GM20000 (cell line): ENCODE results near the gene USP47.

Source experiments
- DNase-seq: peaks from one replicate; pipeline ENCODE4 v3.0.0; 2012; ENCODE audit warnings: low spot score
- TF ChIP-seq, protein P1 (sequence below): IDR thresholded peaks from 2 replicates; pipeline ENCODE4 v1.5.1; 2012; ENCODE audit warnings: mild to moderate bottlenecking, control low read depth; ENCODE audit errors: extremely low read depth, missing control alignments

Gene USP47

DNA sequence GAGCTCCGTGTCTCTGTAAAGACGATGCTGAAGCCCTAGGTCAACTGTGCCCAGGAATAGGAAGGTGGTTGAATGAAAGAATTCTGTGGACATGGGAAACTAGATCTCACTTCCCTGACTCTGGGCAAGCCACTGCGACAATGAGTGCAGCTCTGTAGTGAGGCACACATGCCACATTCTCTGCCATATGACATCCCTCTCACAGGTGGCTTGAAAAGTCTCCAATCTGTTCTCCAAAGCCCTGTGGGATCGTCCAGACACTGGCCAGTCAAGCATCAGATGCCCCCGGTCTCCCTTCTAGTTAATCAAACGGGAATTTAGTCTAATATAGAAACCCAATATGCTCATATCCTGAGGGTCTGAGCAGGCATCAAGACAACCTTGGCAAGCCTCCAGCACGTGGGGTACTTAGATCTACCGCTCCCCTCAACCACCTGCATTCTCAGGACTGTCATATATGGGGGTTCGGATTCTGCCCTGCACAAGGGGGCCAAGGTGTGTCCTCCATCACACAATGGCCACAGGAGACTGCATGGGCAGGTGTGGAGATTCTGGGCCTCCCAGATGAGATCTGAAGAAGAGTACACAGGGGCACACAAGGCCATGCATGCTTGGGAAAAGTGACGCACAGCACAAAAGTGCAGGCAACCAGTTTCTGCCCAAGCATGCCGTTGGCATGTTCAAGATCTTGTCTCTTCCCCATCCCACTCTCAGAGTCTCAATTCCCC, 154.7 kb downstream of the USP47 start:
- DNase-seq: no peak
- TF ChIP-seq, protein P1, sequence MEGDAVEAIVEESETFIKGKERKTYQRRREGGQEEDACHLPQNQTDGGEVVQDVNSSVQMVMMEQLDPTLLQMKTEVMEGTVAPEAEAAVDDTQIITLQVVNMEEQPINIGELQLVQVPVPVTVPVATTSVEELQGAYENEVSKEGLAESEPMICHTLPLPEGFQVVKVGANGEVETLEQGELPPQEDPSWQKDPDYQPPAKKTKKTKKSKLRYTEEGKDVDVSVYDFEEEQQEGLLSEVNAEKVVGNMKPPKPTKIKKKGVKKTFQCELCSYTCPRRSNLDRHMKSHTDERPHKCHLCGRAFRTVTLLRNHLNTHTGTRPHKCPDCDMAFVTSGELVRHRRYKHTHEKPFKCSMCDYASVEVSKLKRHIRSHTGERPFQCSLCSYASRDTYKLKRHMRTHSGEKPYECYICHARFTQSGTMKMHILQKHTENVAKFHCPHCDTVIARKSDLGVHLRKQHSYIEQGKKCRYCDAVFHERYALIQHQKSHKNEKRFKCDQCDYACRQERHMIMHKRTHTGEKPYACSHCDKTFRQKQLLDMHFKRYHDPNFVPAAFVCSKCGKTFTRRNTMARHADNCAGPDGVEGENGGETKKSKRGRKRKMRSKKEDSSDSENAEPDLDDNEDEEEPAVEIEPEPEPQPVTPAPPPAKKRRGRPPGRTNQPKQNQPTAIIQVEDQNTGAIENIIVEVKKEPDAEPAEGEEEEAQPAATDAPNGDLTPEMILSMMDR: no peak

DNA sequence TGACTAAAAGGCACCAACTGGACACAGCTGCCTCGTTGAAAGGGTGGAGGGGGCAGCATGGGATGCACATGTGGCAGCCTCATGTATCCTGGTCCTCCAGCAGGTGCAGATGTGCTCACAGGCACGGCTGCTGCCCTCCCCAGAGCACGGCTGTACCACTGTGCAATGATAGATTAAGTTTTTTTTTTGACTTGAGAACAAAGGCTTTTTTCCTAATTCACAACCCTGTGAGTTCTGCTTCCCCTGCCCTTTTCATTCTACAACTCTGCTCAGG, 155.2 kb downstream of the USP47 start:
- TF ChIP-seq, protein P1: no peak

DNA sequence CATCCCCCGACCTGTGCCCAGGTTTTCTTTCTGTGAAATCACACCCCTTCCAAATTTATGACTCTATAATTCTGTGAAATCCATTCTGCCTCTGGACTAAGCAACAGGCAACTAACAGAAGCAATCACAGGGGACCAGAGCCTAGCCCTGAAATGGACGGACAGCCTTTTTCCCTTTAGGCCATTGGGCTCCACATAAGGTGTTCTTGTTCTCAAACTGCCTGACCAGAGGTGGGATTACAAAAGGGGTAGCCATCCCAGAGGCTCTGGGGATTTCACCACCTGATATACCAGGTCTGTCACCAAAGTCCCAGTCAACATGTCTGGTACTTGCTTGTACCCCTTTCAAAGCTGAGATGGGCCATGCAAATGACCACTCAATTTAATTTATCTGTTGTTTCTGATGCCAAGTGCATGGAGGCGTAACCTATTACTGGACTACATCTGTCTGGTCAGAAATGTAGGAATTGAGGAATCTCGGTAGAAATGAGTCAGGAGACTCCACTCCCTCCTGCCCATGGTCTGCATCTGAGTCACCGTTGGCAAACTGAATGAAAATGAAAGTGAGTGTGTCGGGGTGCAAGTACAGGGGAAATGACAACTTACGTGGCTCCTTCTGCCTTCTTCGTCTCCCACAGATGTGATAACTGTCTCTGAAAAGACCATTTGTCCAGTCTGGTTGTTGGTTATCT, 156.5 kb downstream of the USP47 start:
- TF ChIP-seq, protein P1: no peak
- no peak for DNase-seq

More for the DNA sequence above, 155.2 kb downstream of the USP47 start:
- no peak for DNase-seq

DNA sequence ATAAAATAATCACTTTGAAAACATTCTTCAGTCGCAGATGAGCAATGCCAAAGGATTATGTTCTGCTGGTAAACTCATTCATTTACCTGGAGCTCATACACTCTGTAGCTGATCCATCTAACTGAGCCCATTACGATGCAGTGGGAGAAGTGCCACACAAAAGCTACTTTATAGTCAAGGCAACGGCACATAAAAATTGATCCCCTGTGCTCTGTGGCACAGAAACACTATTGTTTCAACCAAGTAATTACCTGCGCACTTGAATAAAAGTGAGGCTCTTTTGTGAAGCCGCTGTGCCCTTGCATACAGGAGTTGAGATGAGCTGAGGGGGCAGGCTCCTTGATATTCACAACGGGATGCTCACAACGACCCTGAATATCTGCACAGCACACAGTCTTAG, 159.4 kb downstream of the USP47 start:
- no peak for DNase-seq
- TF ChIP-seq, protein P1: no peak

DNA sequence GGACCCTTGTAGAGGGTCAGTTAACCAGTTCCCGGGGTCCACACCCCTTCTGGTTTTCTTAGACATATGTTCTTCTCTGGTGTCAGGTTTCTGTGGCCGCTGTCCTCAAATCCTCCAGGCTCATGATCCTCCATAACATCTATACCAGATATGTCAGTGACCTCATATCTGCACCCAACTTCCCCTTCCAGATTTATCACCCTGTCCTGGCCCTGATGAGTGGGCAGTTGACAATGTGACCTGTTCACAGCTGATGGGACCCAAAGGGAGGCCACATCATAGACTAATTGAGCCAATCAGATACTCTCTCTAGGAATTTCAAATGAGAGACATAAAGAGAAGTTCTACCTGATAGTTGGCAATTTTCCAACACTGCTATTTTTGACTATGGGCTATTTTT, 161.6 kb downstream of the USP47 start:
- TF ChIP-seq, protein P1: no peak
- no peak for DNase-seq

GRCh38 chr11:12003815-12004214, 162.0 kb downstream of the USP47 start:
- DNase-seq: no peak
- TF ChIP-seq, protein P1: no peak

DNA sequence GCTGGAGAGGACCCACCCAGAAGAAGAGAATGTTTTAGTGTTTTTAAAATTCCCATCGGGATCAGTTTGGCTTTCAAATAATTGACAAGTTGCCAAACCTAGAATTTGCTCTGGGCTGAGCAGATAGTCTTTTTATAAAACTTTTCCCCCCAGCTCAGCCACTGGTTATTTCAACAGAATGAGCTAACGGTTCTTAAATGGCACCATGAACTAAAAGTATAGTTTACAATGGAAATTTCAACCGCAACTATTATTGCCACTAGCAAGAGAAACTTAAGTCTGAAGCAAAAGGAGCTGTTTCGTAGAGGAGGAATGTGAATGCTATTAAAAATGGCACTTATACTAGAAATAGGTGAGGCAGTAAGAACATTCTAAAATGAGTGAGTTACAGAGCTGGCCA, 163.3 kb downstream of the USP47 start:
- no peak for DNase-seq
- TF ChIP-seq, protein P1: no peak
